ENCODE data around the gene ARNT2. TPM values are rescaled to one million over a fixed set of nuclear protein-coding genes. Genes with fewer than 3 reads are reported as not detected.

Gene ARNT2
- total and polyA plus RNA-seq, 8 donors, result 0.58 to 27.4 (median 1.6) TPM

GRCh38 chr15:80401456-80401855, 2.7 kb upstream of the ARNT2 start:
- Histone ChIP-seq H3K27me3 (peaks cover 0 to 48% (median 12%) of the 10 kb centered on the region in 3 donors), H3K27ac (no peak overlapping the region), H3K36me3 (no peaks in the 10 kb centered on the region), H3K4me1 (peaks cover 0 to 21% (median 15%) of the 10 kb centered on the region in 4 donors), H3K9me3 (no peaks in the 10 kb centered on the region), H3K4me3 (no peak overlapping the region)
- TF ChIP-seq POLR2AphosphoS5 (IDR thresholded peaks at IDR 0.05) (no peak), POLR2A (IDR thresholded peaks at IDR 0.05) (no peak), CTCF (IDR thresholded peaks at IDR 0.05) (no peak), EP300 (IDR thresholded peaks at IDR 0.05) (no peak)
- WGBS, 5 donors, result 85 to 88% (median 86%) methylated on average over 5 of the region's 5 CpGs
- intact Hi-C loops (cut with DNase I; ENCODE audit: low total_unique reads), result no loop called here
- DNase-seq, result no peak

GRCh38 chr15:80402339-80402738, 1.8 kb upstream of the ARNT2 start:
- no peak for DNase-seq
- Histone ChIP-seq H3K27me3 (peaks cover 0 to 56% (median 12%) of the 10 kb centered on the region in 3 donors), H3K4me3 (no peak overlapping the region), H3K4me1 (peaks cover 0 to 21% (median 15%) of the 10 kb centered on the region in 4 donors), H3K9me3 (no peaks in the 10 kb centered on the region), H3K36me3 (no peaks in the 10 kb centered on the region), H3K27ac (no peak overlapping the region)
- TF ChIP-seq POLR2A (IDR thresholded peaks at IDR 0.05), result no peak
- TF ChIP-seq POLR2AphosphoS5 (IDR thresholded peaks at IDR 0.05), result no peak
- TF ChIP-seq EP300 (IDR thresholded peaks at IDR 0.05), result no peak
- no peak for TF ChIP-seq CTCF (IDR thresholded peaks at IDR 0.05)
- WGBS, 5 donors, result 65 to 76% (median 74%) methylated on average over 3 of the region's 3 CpGs
- intact Hi-C loops (cut with DNase I; ENCODE audit: low total_unique reads), result no loop called here

- H3K27ac ChIP-seq, result peak overlapping the region in 3 of 5 donors; percentile 60 to 79 (median 73)
- intact Hi-C loops (cut with DNase I; ENCODE audit: low total_unique reads), result no loop called here
- 2 to 10% (median 6%) methylated on average over 8 to 30 of the region's 30 CpGs for WGBS, 5 donors
- H3K36me3 ChIP-seq, result no peaks in the 10 kb centered on the region
- peaks cover 0 to 21% (median 15%) of the 10 kb centered on the region in 4 donors for H3K4me1 ChIP-seq
- no peaks in the 10 kb centered on the region for H3K9me3 ChIP-seq
- H3K27me3 ChIP-seq, result peaks cover 0 to 49% (median 12%) of the 10 kb centered on the region in 3 donors
- peak in 1 of 2 donors; percentile 63 for DNase-seq
- TF ChIP-seq CTCF (IDR thresholded peaks at IDR 0.05), result no peak
- TF ChIP-seq POLR2AphosphoS5 (IDR thresholded peaks at IDR 0.05), result no peak
- no peak for TF ChIP-seq EP300 (IDR thresholded peaks at IDR 0.05)
- no peak for TF ChIP-seq POLR2A (IDR thresholded peaks at IDR 0.05)
- peak overlapping the region; percentile 55 to 63 (median 58) for H3K4me3 ChIP-seq
These were observed 498 bp upstream of the ARNT2 start for GRCh38 chr15:80403712-80404056.

- Histone ChIP-seq H3K27ac (peak overlapping the region in 3 of 5 donors; percentile 29 to 79 (median 73)), H3K27me3 (peaks cover 0 to 49% (median 12%) of the 10 kb centered on the region in 3 donors), H3K36me3 (no peaks in the 10 kb centered on the region), H3K4me1 (peaks cover 0 to 21% (median 15%) of the 10 kb centered on the region in 4 donors), H3K4me3 (peak overlapping the region; percentile 55 to 63 (median 58)), H3K9me3 (no peaks in the 10 kb centered on the region)
- peak in 1 of 2 donors; percentile 66 for DNase-seq
- intact Hi-C loops (cut with DNase I; ENCODE audit: low total_unique reads), result no loop called here
- WGBS, 5 donors, result 4 to 6% (median 5%) methylated on average over 24 to 33 of the region's 33 CpGs
- TF ChIP-seq EP300 (IDR thresholded peaks at IDR 0.05), result no peak
These were observed 775 bp downstream of the ARNT2 start for GRCh38 chr15:80404761-80405553.

GRCh38 chr15:80405554-80405850, 1.3 kb downstream of the ARNT2 start:
- DNase-seq, result no peak
- TF ChIP-seq CTCF (IDR thresholded peaks at IDR 0.05) (no peak), POLR2A (IDR thresholded peaks at IDR 0.05) (no peak), EP300 (IDR thresholded peaks at IDR 0.05) (no peak), POLR2AphosphoS5 (IDR thresholded peaks at IDR 0.05) (no peak)
- H3K4me3 ChIP-seq, result peak overlapping the region in 1 of 4 donors; percentile 63
- peaks cover 0 to 49% (median 12%) of the 10 kb centered on the region in 3 donors for H3K27me3 ChIP-seq
- intact Hi-C loops (cut with DNase I; ENCODE audit: low total_unique reads), result no loop called here
- 79 to 81% (median 80%) methylated on average over 4 of the region's 4 CpGs for WGBS, 5 donors
- H3K9me3 ChIP-seq, result no peaks in the 10 kb centered on the region
- H3K36me3 ChIP-seq, result no peaks in the 10 kb centered on the region
- no peak overlapping the region for H3K27ac ChIP-seq
- H3K4me1 ChIP-seq, result peaks cover 0 to 21% (median 15%) of the 10 kb centered on the region in 4 donors
